Neural crest cell (in vitro differentiated cells): Measurements from ENCODE around the gene RTL10. TPM values are rescaled to one million over a fixed set of nuclear protein-coding genes. Genes with fewer than 3 reads are reported as not detected.
A peak's percentile ranks its signal among the peaks of the same experiment; 100 is the strongest.

Source experiments
- DNase-seq: peaks from one replicate; pipeline ENCODE4 v3.0.0; 2021; ENCODE audit warnings: low read depth, mixed read lengths, low spot score
- H3K27ac Mint-ChIP-seq: one replicate; pipeline ENCODE4 v1.8.0; 2021; ENCODE audit warnings: mild to moderate bottlenecking, mixed read lengths; ENCODE audit not compliant: unreplicated experiment
- H3K27me3 Mint-ChIP-seq: 2 replicates; pipeline ENCODE4 v1.8.0; 2021; ENCODE audit warnings: low read depth, mild to moderate bottlenecking, mixed read lengths
- H3K36me3 Mint-ChIP-seq: 2 replicates; pipeline ENCODE4 v1.8.0; 2021; ENCODE audit warnings: low read depth, mild to moderate bottlenecking, mixed read lengths
- H3K4me1 Mint-ChIP-seq: 2 replicates; pipeline ENCODE4 v1.8.0; 2021; ENCODE audit warnings: mixed read lengths
- H3K4me3 Mint-ChIP-seq: one replicate; pipeline ENCODE4 v1.8.0; 2021; ENCODE audit warnings: mild to moderate bottlenecking, mixed read lengths
- H3K9me3 Mint-ChIP-seq: 2 replicates; pipeline ENCODE4 v1.8.0; 2021; ENCODE audit warnings: mixed read lengths
- total RNA-seq: library from RNA; stranded (reverse); gene quantifications from 2 replicates; pipeline ENCODE4 v1.2.1, GENCODE V29; 2021
- TF ChIP-seq, protein P1 (sequence below): fragments of 200-600 bp; sonication (generic); conservative IDR thresholded peaks from 2 replicates; pipeline ENCODE4 v1.5.0; 2021; ENCODE audit warnings: antibody characterized with exemption, mild to moderate bottlenecking

Gene RTL10
- total RNA-seq, 1 donor from 2014 or later: 28.1 TPM

DNA sequence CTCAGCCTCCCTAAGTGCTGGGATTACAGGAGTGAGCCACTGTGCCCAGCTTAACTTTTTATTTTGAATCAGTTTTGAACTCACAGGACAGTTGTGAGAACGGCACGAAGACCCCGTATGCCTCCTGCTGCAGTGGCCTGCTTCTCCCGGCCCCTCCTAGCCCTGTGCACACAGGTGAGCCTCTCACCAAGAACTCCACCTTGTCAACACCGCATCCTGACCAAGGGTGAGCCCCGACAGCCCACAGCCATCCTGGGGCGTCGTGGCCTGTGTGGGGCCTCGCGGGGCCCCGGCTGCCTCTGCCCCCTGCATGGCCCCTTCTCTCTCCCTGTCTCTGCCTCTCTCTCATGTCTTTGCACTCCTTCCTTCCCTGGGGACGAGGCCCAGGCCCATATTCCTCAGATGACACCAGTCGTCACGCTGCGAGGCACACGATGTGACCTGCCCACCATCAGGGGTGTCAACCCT is 38.8 kb downstream of the RTL10 start:
- Mint-ChIP-seq H3K9me3 (no peaks in the 10 kb centered on the region), H3K27me3 (no peaks in the 10 kb centered on the region), H3K36me3 (no peaks in the 10 kb centered on the region), H3K4me3 (no peak overlapping the region), H3K4me1 (peaks cover 6% of the 10 kb centered on the region), H3K27ac (peak overlapping the region; percentile 84)
- TF ChIP-seq, protein P1, sequence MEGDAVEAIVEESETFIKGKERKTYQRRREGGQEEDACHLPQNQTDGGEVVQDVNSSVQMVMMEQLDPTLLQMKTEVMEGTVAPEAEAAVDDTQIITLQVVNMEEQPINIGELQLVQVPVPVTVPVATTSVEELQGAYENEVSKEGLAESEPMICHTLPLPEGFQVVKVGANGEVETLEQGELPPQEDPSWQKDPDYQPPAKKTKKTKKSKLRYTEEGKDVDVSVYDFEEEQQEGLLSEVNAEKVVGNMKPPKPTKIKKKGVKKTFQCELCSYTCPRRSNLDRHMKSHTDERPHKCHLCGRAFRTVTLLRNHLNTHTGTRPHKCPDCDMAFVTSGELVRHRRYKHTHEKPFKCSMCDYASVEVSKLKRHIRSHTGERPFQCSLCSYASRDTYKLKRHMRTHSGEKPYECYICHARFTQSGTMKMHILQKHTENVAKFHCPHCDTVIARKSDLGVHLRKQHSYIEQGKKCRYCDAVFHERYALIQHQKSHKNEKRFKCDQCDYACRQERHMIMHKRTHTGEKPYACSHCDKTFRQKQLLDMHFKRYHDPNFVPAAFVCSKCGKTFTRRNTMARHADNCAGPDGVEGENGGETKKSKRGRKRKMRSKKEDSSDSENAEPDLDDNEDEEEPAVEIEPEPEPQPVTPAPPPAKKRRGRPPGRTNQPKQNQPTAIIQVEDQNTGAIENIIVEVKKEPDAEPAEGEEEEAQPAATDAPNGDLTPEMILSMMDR: no peak
- DNase-seq: no peak

DNA sequence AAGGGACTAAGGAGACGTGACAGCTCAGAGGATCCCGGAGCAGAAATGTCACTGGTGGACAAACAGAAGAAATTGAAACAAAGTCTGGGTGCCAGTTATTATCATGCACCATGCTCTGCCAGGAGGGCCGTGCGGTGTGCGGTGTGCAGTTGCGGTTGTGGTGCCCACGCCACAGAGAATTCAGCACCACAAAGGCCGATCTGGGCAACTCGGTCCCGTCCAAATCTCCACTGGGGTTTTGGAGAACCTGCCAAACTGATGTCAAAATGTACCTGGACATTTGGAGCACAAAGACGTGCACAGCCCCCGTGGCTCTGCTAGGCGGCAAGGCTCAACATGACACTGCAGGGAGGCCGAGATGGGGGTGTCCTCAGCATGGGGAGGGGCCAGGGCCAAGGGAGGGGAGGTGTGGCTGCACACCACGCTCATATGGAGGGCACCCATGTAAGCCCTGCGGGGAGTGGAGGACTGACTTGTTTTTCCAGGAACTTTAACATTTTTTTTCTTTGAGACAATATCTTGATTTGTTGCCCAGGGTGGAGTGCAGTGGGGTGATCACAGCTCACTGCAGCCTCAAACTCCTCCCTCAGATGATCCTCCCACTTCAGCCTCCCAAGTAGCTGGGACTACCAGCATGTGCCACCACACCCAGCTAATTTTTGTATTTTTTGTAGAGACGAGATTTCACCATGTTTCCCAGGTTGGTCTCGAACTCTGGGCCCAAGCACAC is 39.4 kb downstream of the RTL10 start:
- Mint-ChIP-seq H3K4me1 (peaks cover 6% of the 10 kb centered on the region), H3K27me3 (no peaks in the 10 kb centered on the region), H3K36me3 (no peaks in the 10 kb centered on the region), H3K9me3 (no peaks in the 10 kb centered on the region), H3K27ac (no peak overlapping the region), H3K4me3 (no peak overlapping the region)
- DNase-seq: no peak
- TF ChIP-seq, protein P1: no peak

DNA sequence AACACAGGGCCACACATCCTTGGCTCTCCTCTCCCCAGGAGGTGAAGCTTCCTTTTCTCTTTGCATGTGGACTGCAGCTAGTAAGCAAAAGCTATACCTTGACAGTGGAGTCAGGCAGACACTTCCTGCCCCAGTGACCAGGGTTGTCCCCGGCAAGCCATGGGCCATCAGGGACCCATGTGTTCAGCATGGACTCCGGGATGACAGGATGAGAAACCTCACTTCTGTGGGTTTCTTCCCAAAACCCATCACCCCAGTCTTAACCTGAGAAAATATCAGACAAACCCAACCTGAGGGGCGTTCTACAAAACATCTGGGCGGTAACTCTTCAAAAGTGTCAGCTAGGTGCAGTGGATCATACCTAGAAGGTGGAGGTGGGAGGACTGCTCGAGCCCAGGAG is 40.2 kb downstream of the RTL10 start:
- Mint-ChIP-seq H3K9me3 (no peaks in the 10 kb centered on the region), H3K4me1 (peaks cover 6% of the 10 kb centered on the region), H3K4me3 (no peak overlapping the region), H3K27ac (no peak overlapping the region), H3K36me3 (no peaks in the 10 kb centered on the region), H3K27me3 (no peaks in the 10 kb centered on the region)
- no peak for DNase-seq
- TF ChIP-seq, protein P1: no peak

DNA sequence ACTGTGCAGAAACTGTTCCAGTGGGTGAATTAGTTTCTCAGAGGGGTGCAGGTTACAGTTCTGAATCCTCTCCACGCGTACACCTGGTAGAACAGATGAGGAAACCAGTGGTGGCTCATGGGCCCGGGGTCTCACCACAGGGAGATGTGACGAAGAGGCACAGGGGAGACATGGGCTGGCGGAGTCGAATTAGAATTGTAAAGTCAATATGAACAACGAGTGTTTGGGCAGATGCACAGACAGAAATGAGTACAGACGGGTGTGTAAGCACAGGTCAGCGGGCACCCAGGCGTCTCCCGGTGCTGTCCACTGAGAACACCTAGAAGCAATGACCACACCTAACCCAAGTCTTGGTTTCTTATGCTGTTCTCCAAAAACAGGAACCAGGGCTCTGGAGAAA is 41.8 kb downstream of the RTL10 start:
- DNase-seq: no peak
- TF ChIP-seq, protein P1: no peak

DNA sequence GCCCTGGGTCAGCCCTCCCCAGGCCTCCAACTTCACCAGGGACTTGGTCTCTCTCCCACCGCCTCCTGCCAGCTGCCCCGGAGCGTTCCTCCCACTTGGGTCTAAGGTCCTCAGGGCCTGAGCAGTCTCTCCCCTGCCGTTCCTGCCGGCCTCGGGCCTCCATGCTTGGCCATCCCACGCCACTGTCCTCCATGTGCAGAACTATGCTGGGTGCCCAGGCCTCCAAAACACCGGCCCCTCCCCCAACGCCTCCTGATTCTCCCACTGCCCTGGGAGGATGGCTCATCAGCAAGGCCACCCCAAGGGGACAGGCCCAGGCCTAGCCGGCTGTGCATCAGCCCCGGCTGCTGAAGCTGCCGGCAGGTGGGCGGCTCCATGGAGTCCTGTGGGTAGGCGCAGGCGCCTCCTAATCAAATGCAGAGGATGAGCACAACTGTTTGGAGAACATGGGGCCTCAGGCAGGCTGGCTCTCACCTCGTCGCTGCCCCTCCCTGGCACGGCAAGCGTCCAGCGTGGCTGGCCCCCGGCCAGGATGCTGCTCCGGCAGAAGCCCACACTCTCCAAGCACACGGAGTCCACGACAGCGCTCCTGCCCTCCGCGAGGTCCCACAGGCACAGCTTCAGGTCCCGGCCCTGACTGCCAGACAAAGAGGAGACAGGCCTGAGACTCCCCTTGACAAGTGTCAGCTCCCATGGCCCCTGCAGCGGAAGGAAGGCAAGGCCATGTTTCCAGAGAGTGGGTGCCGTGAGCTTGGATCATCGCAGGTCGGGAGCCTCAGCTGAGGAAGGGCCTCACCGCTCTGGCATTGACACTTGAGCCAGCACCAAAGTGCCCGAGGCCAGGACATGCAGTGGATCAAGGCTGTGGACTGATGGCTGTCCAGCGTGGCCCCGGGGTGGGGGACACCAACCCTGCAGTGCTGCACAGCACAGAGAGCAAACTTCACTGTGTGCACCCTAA is 42.6 kb downstream of the RTL10 start:
- TF ChIP-seq, protein P1: no peak
- Mint-ChIP-seq H3K27me3 (no peaks in the 10 kb centered on the region), H3K4me3 (no peak overlapping the region), H3K36me3 (no peaks in the 10 kb centered on the region), H3K27ac (no peak overlapping the region), H3K4me1 (peaks cover 6% of the 10 kb centered on the region), H3K9me3 (no peaks in the 10 kb centered on the region)
- no peak for DNase-seq

More for the DNA sequence above, 41.8 kb downstream of the RTL10 start:
- H3K9me3 Mint-ChIP-seq: no peaks in the 10 kb centered on the region
- H3K36me3 Mint-ChIP-seq: no peaks in the 10 kb centered on the region
- no peak overlapping the region for H3K4me3 Mint-ChIP-seq
- peak overlapping the region; percentile 62 for H3K27ac Mint-ChIP-seq
- peaks cover 6% of the 10 kb centered on the region for H3K4me1 Mint-ChIP-seq
- no peaks in the 10 kb centered on the region for H3K27me3 Mint-ChIP-seq
